HepG2 (cell line): Measurements from ENCODE around the gene CCDC148. TPM values are rescaled to one million over a fixed set of nuclear protein-coding genes. Genes with fewer than 3 reads are reported as not detected.

Experiments used
- EED ChIP-seq: sonication (generic); formaldehyde crosslinking; IDR thresholded peaks from 2 replicates; pipeline ENCODE4 v1.5.0; 2020; ENCODE audit warnings: mild to moderate bottlenecking, missing genetic modification reagents
- FOXK1 ChIP-seq: sonication (generic); formaldehyde crosslinking; IDR thresholded peaks from 2 replicates; pipeline ENCODE4 v1.4.0; 2020; ENCODE audit warnings: low read depth, missing genetic modification reagents, borderline replicate concordance
- PCBP2 ChIP-seq: fragments of 200-400 bp; formaldehyde crosslinking; optimal IDR thresholded peaks from 2 replicates; pipeline ENCODE3; 2018; ENCODE audit warnings: low read length, low read depth; ENCODE audit not compliant: poor library complexity, severe bottlenecking
- ZFAT ChIP-seq: sonication (generic); formaldehyde crosslinking; conservative IDR thresholded peaks from 2 replicates; pipeline ENCODE4 v1.8.1; 2023; ENCODE audit warnings: missing genetic modification reagents, inconsistent platforms
- ZNF326 ChIP-seq: sonication (generic); formaldehyde crosslinking; IDR thresholded peaks from 2 replicates; pipeline ENCODE4 v1.4.0; 2020; ENCODE audit warnings: missing genetic modification reagents, borderline replicate concordance
- ZNF382 ChIP-seq: sonication (generic); formaldehyde crosslinking; IDR thresholded peaks from 2 replicates; pipeline ENCODE4 v1.5.0; 2020; ENCODE audit warnings: missing genetic modification reagents, mild to moderate bottlenecking, borderline replicate concordance
- ZNF432 ChIP-seq: sonication (generic); formaldehyde crosslinking; IDR thresholded peaks from 2 replicates; pipeline ENCODE4 v1.5.0; 2020; ENCODE audit warnings: missing genetic modification reagents, mild to moderate bottlenecking, borderline replicate concordance
- ZNF510 ChIP-seq: sonication (generic); formaldehyde crosslinking; IDR thresholded peaks from 2 replicates; pipeline ENCODE4 v1.4.0; 2020; ENCODE audit warnings: low read depth, mild to moderate bottlenecking, missing genetic modification reagents
- ZNF891 ChIP-seq: sonication (generic); formaldehyde crosslinking; IDR thresholded peaks from 2 replicates; pipeline ENCODE4 v1.5.0; 2020; ENCODE audit warnings: mild to moderate bottlenecking, missing genetic modification reagents
- polyA plus RNA-seq, 8 experiments: library from polyadenylated mRNA; depleted of rRNA in 3 of 8; stranded (reverse) in 7 of 8; unstranded in 1 of 8; fragments of >200 nt; fragmentation: Illumina TruSeq in 4 of 8; extraction: Trizol in 4 of 8; gene quantifications; 2 replicates each; pipeline versions ENCODE4 v1.2.1 to v1.2.3, GENCODE V29; 2011 to 2016; ENCODE audit warnings: low read depth in 4 of 8, missing spikeins in 1 of 8, mixed read lengths in 1 of 8; ENCODE audit not compliant: insufficient read depth in 1 of 8
- total RNA-seq, 5 experiments: library from RNA; depleted of rRNA; stranded (reverse); fragments of >200 nt; fragmentation: Illumina TruSeq; extraction: Trizol; gene quantifications; 2 replicates each; pipeline ENCODE4 v1.2.3, GENCODE V29; 2016; ENCODE audit warnings: low read depth in 1 of 5
- TF ChIP-seq, protein P1 (sequence below): sonication (generic); formaldehyde crosslinking; IDR thresholded peaks from 2 replicates; pipeline ENCODE4 v1.9.0; 2021; ENCODE audit warnings: missing genetic modification reagents, mild to moderate bottlenecking, borderline replicate concordance
- TF ChIP-seq, protein P2 (sequence below): sonication (generic); formaldehyde crosslinking; IDR thresholded peaks from 2 replicates; pipeline ENCODE4 v1.4.0; 2020; ENCODE audit warnings: mild to moderate bottlenecking, missing genetic modification reagents
- TF ChIP-seq, protein P3 (sequence below): sonication (generic); formaldehyde crosslinking; IDR thresholded peaks from 2 replicates; pipeline ENCODE4 v1.9.0; 2021; ENCODE audit warnings: missing genetic modification reagents, borderline replicate concordance
- TF ChIP-seq, protein P4 (sequence below): sonication (generic); formaldehyde crosslinking; IDR thresholded peaks from 2 replicates; pipeline ENCODE4 v1.4.0; 2020; ENCODE audit warnings: missing genetic modification reagents
- TF ChIP-seq, protein P5 (sequence below): IDR thresholded peaks from 2 replicates; pipeline ENCODE4 v1.6.1; 2012; ENCODE audit warnings: inconsistent platforms

The CCDC148 gene
- total and polyA plus RNA-seq, 2 of the 13 experiments (the other 11 are each of a cell fraction or from before 2014, with no cell fraction given), result 0.30 to 0.49 TPM

DNA sequence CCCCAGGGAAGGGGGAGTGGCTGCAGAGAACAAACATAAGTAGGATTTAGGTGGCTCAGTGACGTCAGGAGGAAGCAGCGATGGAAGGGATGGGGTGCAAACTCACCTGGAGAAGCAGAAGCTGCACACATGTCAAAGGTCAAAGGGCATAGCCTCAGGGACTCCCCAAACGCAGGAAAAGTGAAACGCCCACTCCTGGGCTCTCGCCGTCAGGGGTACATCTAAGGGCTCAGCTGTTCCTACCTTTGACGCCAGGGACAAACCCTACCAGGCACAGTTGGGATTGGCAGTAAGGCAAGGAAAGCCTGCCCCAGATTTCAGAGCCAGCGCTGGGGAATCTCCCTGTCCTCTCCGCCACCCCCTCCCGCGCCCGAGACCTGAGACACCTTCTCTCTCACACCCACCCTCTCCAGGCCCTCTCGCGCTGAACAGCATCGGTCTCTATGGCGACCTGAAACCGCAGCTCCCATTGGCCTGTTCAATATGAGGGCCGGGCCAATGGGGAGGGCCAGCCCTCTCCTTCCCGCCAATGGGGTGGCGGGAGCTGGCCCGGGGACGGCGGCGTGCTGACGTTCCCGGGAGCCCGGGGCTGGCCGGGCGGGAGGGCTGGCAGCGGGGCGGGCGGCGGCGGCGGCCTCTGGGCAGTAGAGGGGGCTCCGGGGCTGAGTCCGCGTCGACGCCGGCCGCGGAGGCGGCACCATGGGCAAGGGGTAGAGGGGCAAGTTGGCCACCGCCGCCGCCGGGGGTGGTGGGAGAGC, at the start of gene CCDC148, which contains the start of gene PKP4 (continued):
- TF ChIP-seq EED (CRISPR knock-in tag) (peak; percentile 83; the same call in 1 of the 2 replicates), ZNF326 (CRISPR knock-in tag) (no peak), ZNF382 (CRISPR knock-in tag) (no peak), PCBP2 (no peak), ZNF891 (CRISPR knock-in tag) (no peak), ZFAT (no peak), ZNF432 (CRISPR knock-in tag) (no peak), FOXK1 (CRISPR knock-in tag) (no peak), ZNF510 (CRISPR knock-in tag) (no peak)
- TF ChIP-seq, protein P1, sequence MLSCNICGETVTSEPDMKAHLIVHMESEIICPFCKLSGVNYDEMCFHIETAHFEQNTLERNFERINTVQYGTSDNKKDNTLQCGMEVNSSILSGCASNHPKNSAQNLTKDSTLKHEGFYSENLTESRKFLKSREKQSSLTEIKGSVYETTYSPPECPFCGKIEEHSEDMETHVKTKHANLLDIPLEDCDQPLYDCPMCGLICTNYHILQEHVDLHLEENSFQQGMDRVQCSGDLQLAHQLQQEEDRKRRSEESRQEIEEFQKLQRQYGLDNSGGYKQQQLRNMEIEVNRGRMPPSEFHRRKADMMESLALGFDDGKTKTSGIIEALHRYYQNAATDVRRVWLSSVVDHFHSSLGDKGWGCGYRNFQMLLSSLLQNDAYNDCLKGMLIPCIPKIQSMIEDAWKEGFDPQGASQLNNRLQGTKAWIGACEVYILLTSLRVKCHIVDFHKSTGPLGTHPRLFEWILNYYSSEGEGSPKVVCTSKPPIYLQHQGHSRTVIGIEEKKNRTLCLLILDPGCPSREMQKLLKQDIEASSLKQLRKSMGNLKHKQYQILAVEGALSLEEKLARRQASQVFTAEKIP, result no peak
- TF ChIP-seq, protein P2, sequence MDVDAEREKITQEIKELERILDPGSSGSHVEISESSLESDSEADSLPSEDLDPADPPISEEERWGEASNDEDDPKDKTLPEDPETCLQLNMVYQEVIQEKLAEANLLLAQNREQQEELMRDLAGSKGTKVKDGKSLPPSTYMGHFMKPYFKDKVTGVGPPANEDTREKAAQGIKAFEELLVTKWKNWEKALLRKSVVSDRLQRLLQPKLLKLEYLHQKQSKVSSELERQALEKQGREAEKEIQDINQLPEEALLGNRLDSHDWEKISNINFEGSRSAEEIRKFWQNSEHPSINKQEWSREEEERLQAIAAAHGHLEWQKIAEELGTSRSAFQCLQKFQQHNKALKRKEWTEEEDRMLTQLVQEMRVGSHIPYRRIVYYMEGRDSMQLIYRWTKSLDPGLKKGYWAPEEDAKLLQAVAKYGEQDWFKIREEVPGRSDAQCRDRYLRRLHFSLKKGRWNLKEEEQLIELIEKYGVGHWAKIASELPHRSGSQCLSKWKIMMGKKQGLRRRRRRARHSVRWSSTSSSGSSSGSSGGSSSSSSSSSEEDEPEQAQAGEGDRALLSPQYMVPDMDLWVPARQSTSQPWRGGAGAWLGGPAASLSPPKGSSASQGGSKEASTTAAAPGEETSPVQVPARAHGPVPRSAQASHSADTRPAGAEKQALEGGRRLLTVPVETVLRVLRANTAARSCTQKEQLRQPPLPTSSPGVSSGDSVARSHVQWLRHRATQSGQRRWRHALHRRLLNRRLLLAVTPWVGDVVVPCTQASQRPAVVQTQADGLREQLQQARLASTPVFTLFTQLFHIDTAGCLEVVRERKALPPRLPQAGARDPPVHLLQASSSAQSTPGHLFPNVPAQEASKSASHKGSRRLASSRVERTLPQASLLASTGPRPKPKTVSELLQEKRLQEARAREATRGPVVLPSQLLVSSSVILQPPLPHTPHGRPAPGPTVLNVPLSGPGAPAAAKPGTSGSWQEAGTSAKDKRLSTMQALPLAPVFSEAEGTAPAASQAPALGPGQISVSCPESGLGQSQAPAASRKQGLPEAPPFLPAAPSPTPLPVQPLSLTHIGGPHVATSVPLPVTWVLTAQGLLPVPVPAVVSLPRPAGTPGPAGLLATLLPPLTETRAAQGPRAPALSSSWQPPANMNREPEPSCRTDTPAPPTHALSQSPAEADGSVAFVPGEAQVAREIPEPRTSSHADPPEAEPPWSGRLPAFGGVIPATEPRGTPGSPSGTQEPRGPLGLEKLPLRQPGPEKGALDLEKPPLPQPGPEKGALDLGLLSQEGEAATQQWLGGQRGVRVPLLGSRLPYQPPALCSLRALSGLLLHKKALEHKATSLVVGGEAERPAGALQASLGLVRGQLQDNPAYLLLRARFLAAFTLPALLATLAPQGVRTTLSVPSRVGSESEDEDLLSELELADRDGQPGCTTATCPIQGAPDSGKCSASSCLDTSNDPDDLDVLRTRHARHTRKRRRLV, result no peak
- TF ChIP-seq, protein P3, sequence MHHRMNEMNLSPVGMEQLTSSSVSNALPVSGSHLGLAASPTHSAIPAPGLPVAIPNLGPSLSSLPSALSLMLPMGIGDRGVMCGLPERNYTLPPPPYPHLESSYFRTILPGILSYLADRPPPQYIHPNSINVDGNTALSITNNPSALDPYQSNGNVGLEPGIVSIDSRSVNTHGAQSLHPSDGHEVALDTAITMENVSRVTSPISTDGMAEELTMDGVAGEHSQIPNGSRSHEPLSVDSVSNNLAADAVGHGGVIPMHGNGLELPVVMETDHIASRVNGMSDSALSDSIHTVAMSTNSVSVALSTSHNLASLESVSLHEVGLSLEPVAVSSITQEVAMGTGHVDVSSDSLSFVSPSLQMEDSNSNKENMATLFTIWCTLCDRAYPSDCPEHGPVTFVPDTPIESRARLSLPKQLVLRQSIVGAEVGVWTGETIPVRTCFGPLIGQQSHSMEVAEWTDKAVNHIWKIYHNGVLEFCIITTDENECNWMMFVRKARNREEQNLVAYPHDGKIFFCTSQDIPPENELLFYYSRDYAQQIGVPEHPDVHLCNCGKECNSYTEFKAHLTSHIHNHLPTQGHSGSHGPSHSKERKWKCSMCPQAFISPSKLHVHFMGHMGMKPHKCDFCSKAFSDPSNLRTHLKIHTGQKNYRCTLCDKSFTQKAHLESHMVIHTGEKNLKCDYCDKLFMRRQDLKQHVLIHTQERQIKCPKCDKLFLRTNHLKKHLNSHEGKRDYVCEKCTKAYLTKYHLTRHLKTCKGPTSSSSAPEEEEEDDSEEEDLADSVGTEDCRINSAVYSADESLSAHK (CRISPR knock-in tag), result no peak
- TF ChIP-seq, protein P4, sequence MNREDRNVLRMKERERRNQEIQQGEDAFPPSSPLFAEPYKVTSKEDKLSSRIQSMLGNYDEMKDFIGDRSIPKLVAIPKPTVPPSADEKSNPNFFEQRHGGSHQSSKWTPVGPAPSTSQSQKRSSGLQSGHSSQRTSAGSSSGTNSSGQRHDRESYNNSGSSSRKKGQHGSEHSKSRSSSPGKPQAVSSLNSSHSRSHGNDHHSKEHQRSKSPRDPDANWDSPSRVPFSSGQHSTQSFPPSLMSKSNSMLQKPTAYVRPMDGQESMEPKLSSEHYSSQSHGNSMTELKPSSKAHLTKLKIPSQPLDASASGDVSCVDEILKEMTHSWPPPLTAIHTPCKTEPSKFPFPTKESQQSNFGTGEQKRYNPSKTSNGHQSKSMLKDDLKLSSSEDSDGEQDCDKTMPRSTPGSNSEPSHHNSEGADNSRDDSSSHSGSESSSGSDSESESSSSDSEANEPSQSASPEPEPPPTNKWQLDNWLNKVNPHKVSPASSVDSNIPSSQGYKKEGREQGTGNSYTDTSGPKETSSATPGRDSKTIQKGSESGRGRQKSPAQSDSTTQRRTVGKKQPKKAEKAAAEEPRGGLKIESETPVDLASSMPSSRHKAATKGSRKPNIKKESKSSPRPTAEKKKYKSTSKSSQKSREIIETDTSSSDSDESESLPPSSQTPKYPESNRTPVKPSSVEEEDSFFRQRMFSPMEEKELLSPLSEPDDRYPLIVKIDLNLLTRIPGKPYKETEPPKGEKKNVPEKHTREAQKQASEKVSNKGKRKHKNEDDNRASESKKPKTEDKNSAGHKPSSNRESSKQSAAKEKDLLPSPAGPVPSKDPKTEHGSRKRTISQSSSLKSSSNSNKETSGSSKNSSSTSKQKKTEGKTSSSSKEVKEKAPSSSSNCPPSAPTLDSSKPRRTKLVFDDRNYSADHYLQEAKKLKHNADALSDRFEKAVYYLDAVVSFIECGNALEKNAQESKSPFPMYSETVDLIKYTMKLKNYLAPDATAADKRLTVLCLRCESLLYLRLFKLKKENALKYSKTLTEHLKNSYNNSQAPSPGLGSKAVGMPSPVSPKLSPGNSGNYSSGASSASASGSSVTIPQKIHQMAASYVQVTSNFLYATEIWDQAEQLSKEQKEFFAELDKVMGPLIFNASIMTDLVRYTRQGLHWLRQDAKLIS, result no peak
- TF ChIP-seq, protein P5, sequence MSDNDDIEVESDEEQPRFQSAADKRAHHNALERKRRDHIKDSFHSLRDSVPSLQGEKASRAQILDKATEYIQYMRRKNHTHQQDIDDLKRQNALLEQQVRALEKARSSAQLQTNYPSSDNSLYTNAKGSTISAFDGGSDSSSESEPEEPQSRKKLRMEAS, result no peak
